WTC11 (cell line): Measurements from ENCODE around the gene GPN3. TPM values are rescaled to one million over a fixed set of nuclear protein-coding genes. Genes with fewer than 3 reads are reported as not detected.

ENCODE experiments used
- ATAC-seq: fragments of 200-7000 bp; cut with Tn5 transposase; 2 replicates; pipeline ENCODE4 v1.10.0; 2021; ENCODE audit warnings: mild to moderate bottlenecking, moderate library complexity
- CTCF ChIA-PET: fragments of 300-600 bp; sonication (Branson Sonifier 250); formaldehyde crosslinking; loops from one replicate; lab custom pipeline; 2021; ENCODE audit warnings: antibody characterized with exemption; lab: Charles Lee
- POLR2A ChIA-PET: fragments of 350-600 bp; sonication (Branson Sonifier 250); formaldehyde crosslinking; loops from one replicate; lab custom pipeline; 2021; ENCODE audit warnings: antibody characterized with exemption; lab: Charles Lee
- DNase-seq: peaks from one replicate; pipeline ENCODE4 v3.0.0; 2021; ENCODE audit warnings: low spot score
- H3K27ac Mint-ChIP-seq: 2 replicates; pipeline ENCODE4 v1.8.0; 2021; ENCODE audit warnings: mixed read lengths
- H3K27me3 Mint-ChIP-seq: 2 replicates; pipeline ENCODE4 v1.8.0; 2021; ENCODE audit warnings: low read depth, mild to moderate bottlenecking, moderate library complexity, mixed read lengths
- H3K36me3 Mint-ChIP-seq: 2 replicates; pipeline ENCODE4 v1.8.0; 2021; ENCODE audit warnings: mixed read lengths
- H3K4me1 Mint-ChIP-seq: 2 replicates; pipeline ENCODE4 v1.8.0; 2022; ENCODE audit warnings: mixed read lengths
- H3K4me3 Mint-ChIP-seq: 2 replicates; pipeline ENCODE4 v1.8.0; 2021; ENCODE audit warnings: mild to moderate bottlenecking, moderate library complexity, mixed read lengths
- H3K9me3 Mint-ChIP-seq: 2 replicates; pipeline ENCODE4 v1.8.0; 2021; ENCODE audit warnings: mixed read lengths
- CREB1 ChIP-seq: sonication (generic); formaldehyde crosslinking; IDR thresholded peaks from 2 replicates; pipeline ENCODE4 v1.8.0; 2023; ENCODE audit warnings: mild to moderate bottlenecking, missing genetic modification reagents
- FOXP1 ChIP-seq: sonication (generic); formaldehyde crosslinking; IDR thresholded peaks from 2 replicates; pipeline ENCODE4 v1.8.0; 2022; ENCODE audit warnings: missing genetic modification reagents, mild to moderate bottlenecking, moderate library complexity, borderline replicate concordance
- GRHL2 ChIP-seq: fragments of 250-450 bp; sonication (Bioruptor Pico); IDR thresholded peaks from 2 replicates; pipeline ENCODE4 v1.8.0; 2022; ENCODE audit warnings: mild to moderate bottlenecking, moderate library complexity; ENCODE audit not compliant: insufficient replicate concordance, severe bottlenecking
- GTF2I ChIP-seq: fragments of 250-450 bp; sonication (Bioruptor Pico); conservative IDR thresholded peaks from 2 replicates; pipeline ENCODE4 v1.4.0; 2021; ENCODE audit warnings: mild to moderate bottlenecking
- MXD4 ChIP-seq: fragments of 250-450 bp; sonication (Bioruptor Pico); IDR thresholded peaks from 2 replicates; pipeline ENCODE4 v1.8.0; 2021; ENCODE audit warnings: mild to moderate bottlenecking, moderate library complexity, borderline replicate concordance
- NFYB ChIP-seq: sonication (generic); formaldehyde crosslinking; conservative IDR thresholded peaks from 2 replicates; pipeline ENCODE4 v1.8.0; 2022; ENCODE audit warnings: low read depth, missing genetic modification reagents
- NR1H2 ChIP-seq: sonication (generic); formaldehyde crosslinking; IDR thresholded peaks from 2 replicates; pipeline ENCODE4 v1.9.0; 2021; ENCODE audit warnings: mild to moderate bottlenecking, moderate library complexity, missing genetic modification reagents
- PRRX2 ChIP-seq: fragments of 250-450 bp; sonication (Bioruptor Pico); IDR thresholded peaks from 2 replicates; pipeline ENCODE4 v1.8.0; 2021; ENCODE audit warnings: mild to moderate bottlenecking
- RELA ChIP-seq: sonication (generic); formaldehyde crosslinking; IDR thresholded peaks from 2 replicates; pipeline ENCODE4 v1.8.1; 2022; ENCODE audit warnings: missing genetic modification reagents, mild to moderate bottlenecking, borderline replicate concordance
- RORB ChIP-seq: fragments of 250-450 bp; sonication (Bioruptor Pico); IDR thresholded peaks from 2 replicates; pipeline ENCODE4 v1.9.0; 2021; ENCODE audit warnings: mild to moderate bottlenecking
- SP1 ChIP-seq: sonication (generic); formaldehyde crosslinking; conservative IDR thresholded peaks from 2 replicates; pipeline ENCODE4 v1.8.1; 2022; ENCODE audit warnings: missing genetic modification reagents
- TCF7 ChIP-seq: sonication (generic); formaldehyde crosslinking; IDR thresholded peaks from 2 replicates; pipeline ENCODE4 v1.8.0; 2022; ENCODE audit warnings: mild to moderate bottlenecking, low read depth, missing genetic modification reagents, moderate library complexity
- TEAD4 ChIP-seq: sonication (generic); formaldehyde crosslinking; IDR thresholded peaks from 2 replicates; pipeline ENCODE4 v1.8.0; 2022; ENCODE audit warnings: mild to moderate bottlenecking, missing genetic modification reagents
- total RNA-seq: library from RNA; stranded (reverse); gene quantifications from 3 replicates; pipeline ENCODE4 v1.2.3, GENCODE V29; 2021
- TF ChIP-seq, protein P1 (sequence below): sonication (generic); formaldehyde crosslinking; IDR thresholded peaks from 2 replicates; pipeline ENCODE4 v1.8.1; 2023; ENCODE audit warnings: mild to moderate bottlenecking, missing genetic modification reagents
- TF ChIP-seq, protein P2 (sequence below): fragments of 250-450 bp; sonication (Bioruptor Pico); conservative IDR thresholded peaks from 2 replicates; pipeline ENCODE4 v1.9.0; 2021; ENCODE audit warnings: mild to moderate bottlenecking
- TF ChIP-seq, protein P3 (sequence below): sonication (generic); formaldehyde crosslinking; IDR thresholded peaks from 2 replicates; pipeline ENCODE4 v1.8.1; 2022; ENCODE audit warnings: missing genetic modification reagents, borderline replicate concordance
- TF ChIP-seq, protein P4 (sequence below): sonication (generic); formaldehyde crosslinking; conservative IDR thresholded peaks from 2 replicates; pipeline ENCODE4 v1.8.1; 2022; ENCODE audit warnings: mild to moderate bottlenecking, missing genetic modification reagents
- TF ChIP-seq, protein P5 (sequence below): fragments of 250-450 bp; sonication (Bioruptor Pico); IDR thresholded peaks from 2 replicates; pipeline ENCODE4 v2.1.2; 2022; ENCODE audit warnings: mild to moderate bottlenecking, moderate library complexity
- TF ChIP-seq, protein P6 (sequence below): sonication (generic); formaldehyde crosslinking; IDR thresholded peaks from 2 replicates; pipeline ENCODE4 v1.8.0; 2023; ENCODE audit warnings: mild to moderate bottlenecking, missing genetic modification reagents
- TF ChIP-seq, protein P7 (sequence below): sonication (generic); formaldehyde crosslinking; IDR thresholded peaks from 2 replicates; pipeline ENCODE4 v1.8.1; 2023; ENCODE audit warnings: mild to moderate bottlenecking, missing genetic modification reagents

Gene GPN3
- total RNA-seq, 1 experiment from 2014 or later: 46.4 TPM

DNA sequence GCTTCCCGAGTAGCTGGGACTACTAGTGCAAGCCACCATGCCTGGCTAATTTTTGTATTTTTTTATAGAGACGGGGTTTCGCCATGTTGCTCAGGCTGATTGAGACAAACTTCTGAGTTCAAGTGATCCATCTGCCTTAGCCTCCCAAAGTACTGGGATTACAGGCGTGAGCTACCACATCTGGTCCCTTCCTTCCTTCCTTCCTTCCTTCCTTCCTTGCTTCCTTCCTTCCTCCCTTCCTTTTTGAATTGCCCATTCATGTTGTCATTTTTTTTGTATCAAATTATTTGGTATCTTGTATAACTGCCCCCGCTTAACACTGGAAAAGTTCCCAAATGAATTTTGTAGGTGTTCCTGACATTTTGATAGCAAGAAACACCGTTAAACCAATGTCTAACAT is 45.8 kb upstream of the GPN3 start:
- Mint-ChIP-seq H3K27ac (no peak overlapping the region), H3K36me3 (no peaks in the 10 kb centered on the region), H3K4me3 (no peak overlapping the region), H3K27me3 (peaks cover 10% of the 10 kb centered on the region; the same call in 1 of the 2 replicates), H3K9me3 (0 out of 2 replicates have a peak, but pooled peaks cover 4% of the 10 kb centered on the region), H3K4me1 (no peaks in the 10 kb centered on the region)
- ATAC-seq (no peak), DNase-seq (no peak)
- POLR2A ChIA-PET: interaction anchor here (0.6 to 0.8 kb wide), 2 partner anchors 14 to 34 kb away, joined by 3 read pairs; no protein-coding TSS in a partner anchor
- CTCF ChIA-PET: interaction anchor here (1.2 to 1.3 kb wide), 2 partner anchors 64 to 88 kb away, joined by 3 to 5 read pairs; partner anchors contain the start of gene ARPC3
- TF ChIP-seq, protein P1, sequence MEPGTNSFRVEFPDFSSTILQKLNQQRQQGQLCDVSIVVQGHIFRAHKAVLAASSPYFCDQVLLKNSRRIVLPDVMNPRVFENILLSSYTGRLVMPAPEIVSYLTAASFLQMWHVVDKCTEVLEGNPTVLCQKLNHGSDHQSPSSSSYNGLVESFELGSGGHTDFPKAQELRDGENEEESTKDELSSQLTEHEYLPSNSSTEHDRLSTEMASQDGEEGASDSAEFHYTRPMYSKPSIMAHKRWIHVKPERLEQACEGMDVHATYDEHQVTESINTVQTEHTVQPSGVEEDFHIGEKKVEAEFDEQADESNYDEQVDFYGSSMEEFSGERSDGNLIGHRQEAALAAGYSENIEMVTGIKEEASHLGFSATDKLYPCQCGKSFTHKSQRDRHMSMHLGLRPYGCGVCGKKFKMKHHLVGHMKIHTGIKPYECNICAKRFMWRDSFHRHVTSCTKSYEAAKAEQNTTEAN (CRISPR knock-in tag): no peak
- TF ChIP-seq PRRX2 (no peak), SP1 (CRISPR knock-in tag) (no peak)
- TF ChIP-seq, all 79 proteins: peak for 0

DNA sequence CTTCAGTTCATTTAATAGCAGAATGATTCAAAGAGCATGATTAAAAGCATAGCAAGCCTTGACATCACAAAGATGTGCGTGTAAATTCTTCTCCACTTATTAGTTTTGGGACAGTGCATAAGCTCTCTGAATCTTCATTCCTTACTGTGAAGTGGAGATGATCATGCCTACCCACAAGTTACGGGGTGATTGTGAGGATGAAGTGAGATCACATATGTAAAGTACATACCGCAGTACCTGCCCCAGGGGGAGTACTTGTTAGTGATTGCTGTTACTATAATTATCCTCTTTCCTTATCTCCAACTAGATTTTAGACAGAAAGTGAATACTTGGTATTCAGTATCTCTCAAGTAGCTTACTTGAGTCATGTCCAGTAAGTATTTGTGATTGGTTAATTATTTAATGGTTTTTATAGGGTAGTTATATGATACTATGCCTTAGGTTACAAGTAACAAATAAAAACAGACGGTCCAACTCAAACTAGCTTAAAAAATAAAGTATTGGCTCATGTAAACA is 40.1 kb upstream of the GPN3 start:
- ChIA-PET POLR2A (interaction anchor here (0.6 kb wide), 1 partner anchor 152 kb away, joined by 4 read pairs; no protein-coding TSS in a partner anchor), CTCF (interaction anchor here (1.2 kb wide), 1 partner anchor 39 kb away, joined by 7 read pairs; the partner anchor contains the start of gene FAM216A)
- DNase-seq: no peak
- ATAC-seq: no peak
- H3K27ac Mint-ChIP-seq: no peak overlapping the region
- H3K4me1 Mint-ChIP-seq: no peaks in the 10 kb centered on the region
- H3K27me3 Mint-ChIP-seq: peaks cover 26% of the 10 kb centered on the region
- H3K4me3 Mint-ChIP-seq: no peak overlapping the region
- TF ChIP-seq RELA (CRISPR knock-in tag) (no peak), RORB (CRISPR knock-in tag) (no peak)
- TF ChIP-seq, protein P2, sequence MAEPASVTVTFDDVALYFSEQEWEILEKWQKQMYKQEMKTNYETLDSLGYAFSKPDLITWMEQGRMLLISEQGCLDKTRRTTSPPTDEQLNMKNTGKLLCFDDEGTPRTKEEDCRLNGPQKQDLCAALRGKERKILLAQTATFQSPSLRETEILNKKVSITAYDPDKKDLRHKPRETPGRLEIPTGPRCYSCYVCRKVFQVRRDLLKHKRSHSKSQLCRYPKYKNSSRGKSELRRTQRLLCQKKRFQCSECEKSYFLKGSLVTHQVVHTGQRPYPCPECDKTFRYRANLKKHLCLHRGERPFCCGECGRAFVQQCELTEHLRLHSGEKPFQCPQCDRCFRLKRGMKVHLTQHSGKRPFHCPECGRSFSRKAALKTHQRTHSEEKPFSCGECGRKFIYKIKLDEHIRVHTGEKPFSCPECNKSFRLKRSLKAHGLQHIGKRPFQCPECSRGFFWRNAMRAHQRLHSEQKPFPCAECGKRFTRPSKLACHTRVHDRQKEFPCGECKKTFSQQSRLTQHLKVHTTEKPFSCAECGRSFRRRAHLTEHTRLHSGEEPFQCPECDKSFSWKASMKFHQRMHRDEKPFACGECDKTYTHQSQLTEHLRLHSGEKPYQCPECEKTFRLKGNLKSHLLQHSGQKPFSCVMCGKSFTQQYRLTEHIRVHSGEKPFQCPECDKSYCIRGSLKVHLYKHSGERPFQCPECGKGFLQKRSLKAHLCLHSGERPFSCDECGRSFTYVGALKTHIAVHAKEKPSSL (CRISPR knock-in tag): no peak
- H3K9me3 Mint-ChIP-seq: 0 out of 2 replicates have a peak, but pooled peaks cover 4% of the 10 kb centered on the region
- H3K36me3 Mint-ChIP-seq: no peaks in the 10 kb centered on the region

DNA sequence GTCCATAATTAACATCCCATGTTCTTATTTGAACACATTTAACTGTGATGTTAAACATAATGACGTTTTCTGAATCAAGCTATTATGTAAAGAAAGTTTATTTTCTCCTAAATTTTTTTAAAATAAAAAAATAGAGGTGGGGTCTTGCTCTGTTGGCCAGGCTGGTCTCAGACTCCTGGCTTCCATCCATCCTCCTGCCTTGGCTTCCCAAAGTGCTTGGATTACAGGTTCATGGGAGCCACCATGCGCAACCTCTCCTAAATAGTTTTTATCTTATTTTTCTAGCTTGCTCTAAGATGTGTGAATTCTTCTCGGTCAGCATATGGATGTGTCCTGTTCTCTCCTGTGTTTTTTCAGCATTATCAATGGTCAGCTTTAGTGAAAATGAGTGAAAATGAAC is 37.3 kb upstream of the GPN3 start:
- Mint-ChIP-seq H3K9me3 (peaks cover 7% of the 10 kb centered on the region), H3K36me3 (peaks cover 8% of the 10 kb centered on the region), H3K4me1 (peaks cover 4% of the 10 kb centered on the region), H3K27me3 (peaks cover 37% of the 10 kb centered on the region), H3K4me3 (no peak overlapping the region), H3K27ac (no peak overlapping the region)
- POLR2A ChIA-PET: no interaction called here
- ATAC-seq: no peak
- no peak for DNase-seq
- CTCF ChIA-PET: no interaction called here
- TF ChIP-seq MXD4 (CRISPR knock-in tag) (no peak), PRRX2 (no peak), FOXP1 (CRISPR knock-in tag) (no peak), GTF2I (no peak), GRHL2 (CRISPR knock-in tag) (no peak), CREB1 (CRISPR knock-in tag) (no peak), TCF7 (CRISPR knock-in tag) (no peak), TEAD4 (no peak), NR1H2 (CRISPR knock-in tag) (no peak), NFYB (CRISPR knock-in tag) (no peak)
- TF ChIP-seq, protein P3, sequence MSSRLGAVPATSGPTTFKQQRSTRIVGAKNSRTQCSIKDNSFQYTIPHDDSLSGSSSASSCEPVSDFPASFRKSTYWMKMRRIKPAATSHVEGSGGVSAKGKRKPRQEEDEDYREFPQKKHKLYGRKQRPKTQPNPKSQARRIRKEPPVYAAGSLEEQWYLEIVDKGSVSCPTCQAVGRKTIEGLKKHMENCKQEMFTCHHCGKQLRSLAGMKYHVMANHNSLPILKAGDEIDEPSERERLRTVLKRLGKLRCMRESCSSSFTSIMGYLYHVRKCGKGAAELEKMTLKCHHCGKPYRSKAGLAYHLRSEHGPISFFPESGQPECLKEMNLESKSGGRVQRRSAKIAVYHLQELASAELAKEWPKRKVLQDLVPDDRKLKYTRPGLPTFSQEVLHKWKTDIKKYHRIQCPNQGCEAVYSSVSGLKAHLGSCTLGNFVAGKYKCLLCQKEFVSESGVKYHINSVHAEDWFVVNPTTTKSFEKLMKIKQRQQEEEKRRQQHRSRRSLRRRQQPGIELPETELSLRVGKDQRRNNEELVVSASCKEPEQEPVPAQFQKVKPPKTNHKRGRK (CRISPR knock-in tag): no peak
- TF ChIP-seq, protein P4, sequence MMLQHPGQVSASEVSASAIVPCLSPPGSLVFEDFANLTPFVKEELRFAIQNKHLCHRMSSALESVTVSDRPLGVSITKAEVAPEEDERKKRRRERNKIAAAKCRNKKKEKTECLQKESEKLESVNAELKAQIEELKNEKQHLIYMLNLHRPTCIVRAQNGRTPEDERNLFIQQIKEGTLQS: no peak
- TF ChIP-seq, protein P5, sequence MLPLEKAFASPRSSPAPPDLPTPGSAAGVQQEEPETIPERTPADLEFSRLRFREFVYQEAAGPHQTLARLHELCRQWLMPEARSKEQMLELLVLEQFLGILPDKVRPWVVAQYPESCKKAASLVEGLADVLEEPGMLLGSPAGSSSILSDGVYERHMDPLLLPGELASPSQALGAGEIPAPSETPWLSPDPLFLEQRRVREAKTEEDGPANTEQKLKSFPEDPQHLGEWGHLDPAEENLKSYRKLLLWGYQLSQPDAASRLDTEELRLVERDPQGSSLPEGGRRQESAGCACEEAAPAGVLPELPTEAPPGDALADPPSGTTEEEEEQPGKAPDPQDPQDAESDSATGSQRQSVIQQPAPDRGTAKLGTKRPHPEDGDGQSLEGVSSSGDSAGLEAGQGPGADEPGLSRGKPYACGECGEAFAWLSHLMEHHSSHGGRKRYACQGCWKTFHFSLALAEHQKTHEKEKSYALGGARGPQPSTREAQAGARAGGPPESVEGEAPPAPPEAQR: no peak
- TF ChIP-seq, protein P6, sequence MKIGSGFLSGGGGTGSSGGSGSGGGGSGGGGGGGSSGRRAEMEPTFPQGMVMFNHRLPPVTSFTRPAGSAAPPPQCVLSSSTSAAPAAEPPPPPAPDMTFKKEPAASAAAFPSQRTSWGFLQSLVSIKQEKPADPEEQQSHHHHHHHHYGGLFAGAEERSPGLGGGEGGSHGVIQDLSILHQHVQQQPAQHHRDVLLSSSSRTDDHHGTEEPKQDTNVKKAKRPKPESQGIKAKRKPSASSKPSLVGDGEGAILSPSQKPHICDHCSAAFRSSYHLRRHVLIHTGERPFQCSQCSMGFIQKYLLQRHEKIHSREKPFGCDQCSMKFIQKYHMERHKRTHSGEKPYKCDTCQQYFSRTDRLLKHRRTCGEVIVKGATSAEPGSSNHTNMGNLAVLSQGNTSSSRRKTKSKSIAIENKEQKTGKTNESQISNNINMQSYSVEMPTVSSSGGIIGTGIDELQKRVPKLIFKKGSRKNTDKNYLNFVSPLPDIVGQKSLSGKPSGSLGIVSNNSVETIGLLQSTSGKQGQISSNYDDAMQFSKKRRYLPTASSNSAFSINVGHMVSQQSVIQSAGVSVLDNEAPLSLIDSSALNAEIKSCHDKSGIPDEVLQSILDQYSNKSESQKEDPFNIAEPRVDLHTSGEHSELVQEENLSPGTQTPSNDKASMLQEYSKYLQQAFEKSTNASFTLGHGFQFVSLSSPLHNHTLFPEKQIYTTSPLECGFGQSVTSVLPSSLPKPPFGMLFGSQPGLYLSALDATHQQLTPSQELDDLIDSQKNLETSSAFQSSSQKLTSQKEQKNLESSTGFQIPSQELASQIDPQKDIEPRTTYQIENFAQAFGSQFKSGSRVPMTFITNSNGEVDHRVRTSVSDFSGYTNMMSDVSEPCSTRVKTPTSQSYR: no peak
- TF ChIP-seq, protein P7, sequence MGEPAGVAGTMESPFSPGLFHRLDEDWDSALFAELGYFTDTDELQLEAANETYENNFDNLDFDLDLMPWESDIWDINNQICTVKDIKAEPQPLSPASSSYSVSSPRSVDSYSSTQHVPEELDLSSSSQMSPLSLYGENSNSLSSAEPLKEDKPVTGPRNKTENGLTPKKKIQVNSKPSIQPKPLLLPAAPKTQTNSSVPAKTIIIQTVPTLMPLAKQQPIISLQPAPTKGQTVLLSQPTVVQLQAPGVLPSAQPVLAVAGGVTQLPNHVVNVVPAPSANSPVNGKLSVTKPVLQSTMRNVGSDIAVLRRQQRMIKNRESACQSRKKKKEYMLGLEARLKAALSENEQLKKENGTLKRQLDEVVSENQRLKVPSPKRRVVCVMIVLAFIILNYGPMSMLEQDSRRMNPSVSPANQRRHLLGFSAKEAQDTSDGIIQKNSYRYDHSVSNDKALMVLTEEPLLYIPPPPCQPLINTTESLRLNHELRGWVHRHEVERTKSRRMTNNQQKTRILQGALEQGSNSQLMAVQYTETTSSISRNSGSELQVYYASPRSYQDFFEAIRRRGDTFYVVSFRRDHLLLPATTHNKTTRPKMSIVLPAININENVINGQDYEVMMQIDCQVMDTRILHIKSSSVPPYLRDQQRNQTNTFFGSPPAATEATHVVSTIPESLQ (CRISPR knock-in tag): no peak
